Measurements from ENCODE around the gene RASA3. TPM values are rescaled to one million over a fixed set of nuclear protein-coding genes. Genes with fewer than 3 reads are reported as not detected.

RASA3 gene
- total RNA-seq, 2 experiments from 2014 or later: 36.9 to 39.3 TPM

DNA sequence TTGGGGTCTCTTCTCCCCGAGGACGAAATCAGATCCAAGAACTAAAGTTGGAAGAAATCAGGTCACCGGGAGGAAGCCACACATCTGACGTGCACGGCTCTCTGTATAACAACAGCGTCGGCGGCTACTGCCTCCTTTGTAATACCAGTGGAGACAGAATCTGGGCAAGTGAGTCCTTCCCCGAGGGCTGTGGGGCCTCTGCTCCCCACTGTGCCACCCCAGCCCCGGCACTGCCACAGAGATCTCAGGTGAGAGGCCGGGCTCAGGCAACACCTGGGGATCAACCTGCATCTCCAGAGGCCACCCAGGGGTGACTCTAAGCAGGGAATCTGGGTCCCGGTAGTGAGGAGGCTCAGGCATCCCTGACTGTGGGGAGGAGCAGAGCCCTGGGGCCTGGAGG, 124.9 kb downstream of the RASA3 start:
- no peak for ATAC-seq
- DNase-seq: no peak
- Mint-ChIP-seq H3K36me3 (ENCODE audit: low read depth) (peaks cover 14% of the 10 kb centered on the region), H3K4me3 (no peak overlapping the region), H3K27me3 (ENCODE audit: low read depth) (no peaks in the 10 kb centered on the region), H3K27ac (no peak overlapping the region), H3K4me1 (ENCODE audit: low read depth) (peaks cover 7% of the 10 kb centered on the region), H3K9me3 (ENCODE audit: insufficient read depth) (no peaks in the 10 kb centered on the region)
- ChIA-PET POLR2A (no interaction called here), CTCF (no interaction called here)

DNA sequence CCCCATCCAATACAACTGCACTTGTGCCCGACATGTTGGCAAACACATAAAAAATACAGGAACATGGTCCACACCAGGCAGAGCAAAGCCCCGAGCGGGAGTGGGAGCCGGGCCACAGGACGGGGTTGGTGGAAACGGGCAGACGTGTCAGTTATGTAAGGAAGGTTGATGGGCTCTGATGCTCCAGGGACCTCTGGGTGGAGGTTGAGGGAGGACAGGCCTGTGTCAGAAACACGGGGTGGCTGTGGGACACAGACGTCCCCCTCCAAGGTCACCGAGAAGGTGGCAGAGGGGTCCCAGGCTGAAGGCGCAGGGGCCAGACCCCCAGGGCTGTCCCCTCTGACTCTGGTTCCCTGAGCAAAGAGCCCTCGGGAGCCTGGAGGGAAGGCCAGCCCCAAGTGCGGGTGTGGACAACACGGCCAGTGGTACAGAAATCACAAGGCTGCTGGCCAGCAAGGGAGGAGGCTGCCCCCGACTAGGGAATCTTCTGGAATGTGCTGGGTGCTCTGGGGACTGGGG, 127.2 kb downstream of the RASA3 start:
- Mint-ChIP-seq H3K9me3 (ENCODE audit: insufficient read depth) (no peaks in the 10 kb centered on the region), H3K27me3 (ENCODE audit: low read depth) (no peaks in the 10 kb centered on the region), H3K27ac (no peak overlapping the region), H3K4me1 (ENCODE audit: low read depth) (no peaks in the 10 kb centered on the region), H3K36me3 (ENCODE audit: low read depth) (peaks cover 7% of the 10 kb centered on the region), H3K4me3 (no peak overlapping the region)
- no peak for DNase-seq
- CTCF ChIA-PET: no interaction called here
- POLR2A ChIA-PET: no interaction called here
- ATAC-seq: no peak

- Mint-ChIP-seq H3K27ac (no peak overlapping the region), H3K27me3 (ENCODE audit: low read depth) (no peaks in the 10 kb centered on the region), H3K4me3 (no peak overlapping the region), H3K36me3 (ENCODE audit: low read depth) (peaks cover 6% of the 10 kb centered on the region), H3K9me3 (ENCODE audit: insufficient read depth) (no peaks in the 10 kb centered on the region), H3K4me1 (ENCODE audit: low read depth) (no peaks in the 10 kb centered on the region)
- ChIA-PET POLR2A (no interaction called here), CTCF (no interaction called here)
- DNase-seq: no peak
- ATAC-seq: no peak
Observed at GRCh38 chr13:114004420-114005205, 127.8 kb downstream of the RASA3 start.

GRCh38 chr13:114002771-114003321, 129.6 kb downstream of the RASA3 start:
- H3K36me3 Mint-ChIP-seq (ENCODE audit: low read depth): no peaks in the 10 kb centered on the region
- ChIA-PET CTCF (interaction anchor here (1.2 kb wide), 1 partner anchor 107 kb away, joined by 3 read pairs; no protein-coding TSS in a partner anchor), POLR2A (no interaction called here)
- H3K9me3 Mint-ChIP-seq (ENCODE audit: insufficient read depth): no peaks in the 10 kb centered on the region
- DNase-seq: no peak
- no peak overlapping the region for H3K4me3 Mint-ChIP-seq
- H3K27me3 Mint-ChIP-seq (ENCODE audit: low read depth): no peaks in the 10 kb centered on the region
- H3K4me1 Mint-ChIP-seq (ENCODE audit: low read depth): no peaks in the 10 kb centered on the region
- no peak for ATAC-seq
- no peak overlapping the region for H3K27ac Mint-ChIP-seq

- Mint-ChIP-seq H3K4me1 (ENCODE audit: low read depth) (no peaks in the 10 kb centered on the region), H3K27ac (no peak overlapping the region), H3K36me3 (ENCODE audit: low read depth) (peaks cover 2% of the 10 kb centered on the region), H3K27me3 (ENCODE audit: low read depth) (no peaks in the 10 kb centered on the region), H3K9me3 (ENCODE audit: insufficient read depth) (no peaks in the 10 kb centered on the region), H3K4me3 (no peak overlapping the region)
- CTCF ChIA-PET: no interaction called here
- POLR2A ChIA-PET: no interaction called here
- DNase-seq (no peak), ATAC-seq (no peak)
Observed at GRCh38 chr13:114002009-114002544, 130.3 kb downstream of the RASA3 start.

DNA sequence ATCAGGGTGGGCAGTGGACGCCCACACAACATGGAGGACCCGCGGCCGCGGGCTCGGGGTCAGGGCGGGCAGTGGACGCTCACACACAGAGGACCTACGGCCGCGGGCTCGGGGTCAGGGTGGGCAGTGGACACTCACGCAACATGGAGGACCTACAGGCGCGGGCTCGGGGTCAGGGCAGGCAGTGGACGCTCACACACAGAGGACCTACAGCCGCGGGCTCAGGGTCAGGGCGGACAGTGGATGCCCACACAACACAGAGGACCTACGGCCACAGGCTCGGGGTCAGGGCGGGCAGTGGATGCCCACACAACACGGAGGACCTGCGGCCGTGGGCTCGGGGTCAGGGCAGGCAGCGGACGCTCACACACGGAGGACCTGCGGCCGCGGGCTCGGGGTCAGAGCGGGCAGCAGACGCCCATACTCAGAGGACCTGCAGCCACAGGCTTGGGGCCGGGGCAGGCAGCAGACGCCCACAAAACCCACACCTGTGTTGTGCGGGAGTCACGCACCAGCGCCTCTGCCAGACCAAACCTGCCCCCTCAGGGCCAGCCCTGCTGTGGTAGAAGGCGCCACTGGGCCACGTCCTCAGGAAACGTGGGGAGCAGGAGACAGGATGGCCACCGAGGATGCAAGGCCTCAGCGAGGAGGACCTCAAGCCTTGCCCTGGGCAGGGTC, 131.0 kb downstream of the RASA3 start:
- H3K4me3 Mint-ChIP-seq: no peak overlapping the region
- ATAC-seq (no peak), DNase-seq (no peak)
- no peak overlapping the region for H3K27ac Mint-ChIP-seq
- CTCF ChIA-PET: no interaction called here
- H3K9me3 Mint-ChIP-seq (ENCODE audit: insufficient read depth): no peaks in the 10 kb centered on the region
- no peaks in the 10 kb centered on the region for H3K27me3 Mint-ChIP-seq (ENCODE audit: low read depth)
- POLR2A ChIA-PET: no interaction called here
- no peaks in the 10 kb centered on the region for H3K4me1 Mint-ChIP-seq (ENCODE audit: low read depth)
- H3K36me3 Mint-ChIP-seq (ENCODE audit: low read depth): peaks cover 2% of the 10 kb centered on the region

DNA sequence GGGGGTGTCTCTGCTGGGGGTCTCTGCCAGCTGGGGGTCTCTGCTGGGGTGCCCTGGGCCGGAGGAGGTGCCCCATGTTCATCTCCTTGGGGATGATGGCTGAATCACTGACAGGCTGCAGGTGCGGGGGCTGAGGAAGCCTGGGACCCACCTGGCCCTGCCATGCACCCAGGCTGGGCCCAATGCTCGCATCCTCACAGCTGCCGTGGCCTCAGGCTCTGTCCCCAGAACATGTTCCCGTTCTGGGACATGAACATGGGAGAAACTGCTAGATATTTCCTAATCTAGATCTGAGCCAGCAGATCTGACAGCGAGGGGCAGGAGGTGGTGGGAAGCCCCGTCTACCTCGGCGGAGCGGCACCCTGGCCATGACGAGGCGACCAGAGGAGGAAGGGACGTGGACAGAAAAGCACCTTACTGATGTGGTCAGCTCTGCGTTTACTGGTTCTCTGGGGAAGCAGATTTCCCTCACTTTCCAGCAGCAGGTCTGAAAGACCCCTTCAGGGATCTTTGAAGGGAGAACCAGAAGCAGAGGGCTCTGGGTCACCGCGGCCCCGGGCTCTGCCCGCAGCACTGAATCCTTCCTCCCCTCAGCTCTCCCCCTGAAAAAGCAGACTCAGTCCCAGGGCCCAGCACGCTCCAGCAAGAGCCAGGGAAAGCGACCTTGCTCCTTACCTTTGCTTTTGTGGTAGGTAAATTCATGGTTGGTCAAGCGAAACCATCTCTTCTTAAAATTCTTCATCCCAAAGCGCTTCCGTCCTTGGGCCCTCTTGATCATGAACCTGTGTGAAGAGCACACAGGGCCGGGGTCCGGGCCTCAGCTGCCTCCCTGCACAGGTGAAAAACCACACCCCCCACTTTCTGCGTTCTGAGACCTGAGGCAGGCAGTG, 132.0 kb downstream of the RASA3 start:
- H3K4me3 Mint-ChIP-seq: no peak overlapping the region
- no peak for ATAC-seq
- ChIA-PET CTCF (no interaction called here), POLR2A (no interaction called here)
- no peaks in the 10 kb centered on the region for H3K4me1 Mint-ChIP-seq (ENCODE audit: low read depth)
- peaks cover 2% of the 10 kb centered on the region for H3K36me3 Mint-ChIP-seq (ENCODE audit: low read depth)
- no peaks in the 10 kb centered on the region for H3K9me3 Mint-ChIP-seq (ENCODE audit: insufficient read depth)
- DNase-seq: no peak
- H3K27me3 Mint-ChIP-seq (ENCODE audit: low read depth): no peaks in the 10 kb centered on the region
- H3K27ac Mint-ChIP-seq: no peak overlapping the region

GRCh38 chr13:113999618-113999910, 132.9 kb downstream of the RASA3 start:
- CTCF ChIA-PET: no interaction called here

GRCh38 chr13:113998781-113999617, 133.4 kb downstream of the RASA3 start:
- Mint-ChIP-seq H3K27me3 (ENCODE audit: low read depth) (no peaks in the 10 kb centered on the region), H3K4me3 (no peak overlapping the region), H3K9me3 (ENCODE audit: insufficient read depth) (no peaks in the 10 kb centered on the region), H3K4me1 (ENCODE audit: low read depth) (no peaks in the 10 kb centered on the region), H3K27ac (no peak overlapping the region), H3K36me3 (ENCODE audit: low read depth) (peaks cover 2% of the 10 kb centered on the region)
- no peak for DNase-seq
- no peak for ATAC-seq
- CTCF ChIA-PET: no interaction called here
- POLR2A ChIA-PET: no interaction called here

More at GRCh38 chr13:113999618-113999910, 132.9 kb downstream of the RASA3 start:
- POLR2A ChIA-PET: no interaction called here
- no peak overlapping the region for H3K27ac Mint-ChIP-seq
- ATAC-seq: no peak
- peaks cover 2% of the 10 kb centered on the region for H3K36me3 Mint-ChIP-seq (ENCODE audit: low read depth)
- no peaks in the 10 kb centered on the region for H3K27me3 Mint-ChIP-seq (ENCODE audit: low read depth)
- DNase-seq: no peak
- no peak overlapping the region for H3K4me3 Mint-ChIP-seq
- H3K4me1 Mint-ChIP-seq (ENCODE audit: low read depth): no peaks in the 10 kb centered on the region
- no peaks in the 10 kb centered on the region for H3K9me3 Mint-ChIP-seq (ENCODE audit: insufficient read depth)

DNA sequence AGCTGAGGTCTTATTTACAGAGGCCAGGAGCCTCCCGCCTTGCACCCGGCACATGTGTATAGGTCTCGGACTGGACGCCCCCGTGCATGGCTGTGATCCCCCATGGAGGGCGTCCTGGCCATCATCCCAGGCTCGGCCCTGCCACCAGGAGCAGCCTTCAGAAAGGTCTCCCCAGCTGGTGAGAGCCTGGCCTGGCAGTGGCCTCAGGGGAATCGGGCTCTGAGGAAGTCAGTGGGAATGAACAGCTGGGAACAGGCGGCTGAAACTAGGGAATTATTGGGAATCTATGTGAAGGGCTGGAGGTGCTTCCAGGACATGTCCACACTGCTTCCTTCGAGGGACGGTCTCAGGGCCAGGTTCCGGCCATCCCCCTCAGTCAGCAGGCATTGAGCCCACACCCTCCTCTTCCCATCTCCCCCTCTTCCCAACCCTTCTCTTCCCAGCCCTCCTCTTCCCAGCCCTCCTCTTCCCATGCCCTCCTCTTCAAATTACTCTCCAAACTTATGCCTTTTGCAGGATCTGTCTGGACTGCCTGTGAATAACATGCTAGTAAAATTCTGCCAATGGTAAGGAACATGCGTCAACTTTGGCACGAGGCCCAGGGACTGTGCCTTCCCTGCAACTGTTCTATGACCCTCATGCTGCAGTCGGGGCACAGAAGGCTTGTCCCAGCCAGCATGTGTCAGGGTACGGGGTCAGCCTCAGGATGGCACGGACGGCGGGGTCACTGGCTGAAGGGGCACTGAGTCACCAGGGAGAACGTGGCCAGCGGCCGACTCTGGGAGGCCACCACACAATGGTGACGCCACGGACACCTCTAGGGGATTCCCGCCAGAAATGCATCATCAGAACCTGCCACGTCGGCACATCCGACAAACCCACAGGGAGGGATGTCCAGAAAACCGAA, 134.3 kb downstream of the RASA3 start:
- ATAC-seq (no peak), DNase-seq (no peak)
- ChIA-PET CTCF (no interaction called here), POLR2A (no interaction called here)
- H3K4me3 Mint-ChIP-seq: no peak overlapping the region
- no peak overlapping the region for H3K27ac Mint-ChIP-seq
- no peaks in the 10 kb centered on the region for H3K4me1 Mint-ChIP-seq (ENCODE audit: low read depth)
- H3K27me3 Mint-ChIP-seq (ENCODE audit: low read depth): no peaks in the 10 kb centered on the region
- H3K9me3 Mint-ChIP-seq (ENCODE audit: insufficient read depth): no peaks in the 10 kb centered on the region
- H3K36me3 Mint-ChIP-seq (ENCODE audit: low read depth): peaks cover 2% of the 10 kb centered on the region

All from activated CD8-positive, alpha-beta T cell treated with anti-CD3 and anti-CD28 coated beads, Interleukin-2, amount 10 ng/mL, durations not matched to agents 7 days and 5 days (primary cell).